Measurements from ENCODE around the gene BCL3.

DNA sequence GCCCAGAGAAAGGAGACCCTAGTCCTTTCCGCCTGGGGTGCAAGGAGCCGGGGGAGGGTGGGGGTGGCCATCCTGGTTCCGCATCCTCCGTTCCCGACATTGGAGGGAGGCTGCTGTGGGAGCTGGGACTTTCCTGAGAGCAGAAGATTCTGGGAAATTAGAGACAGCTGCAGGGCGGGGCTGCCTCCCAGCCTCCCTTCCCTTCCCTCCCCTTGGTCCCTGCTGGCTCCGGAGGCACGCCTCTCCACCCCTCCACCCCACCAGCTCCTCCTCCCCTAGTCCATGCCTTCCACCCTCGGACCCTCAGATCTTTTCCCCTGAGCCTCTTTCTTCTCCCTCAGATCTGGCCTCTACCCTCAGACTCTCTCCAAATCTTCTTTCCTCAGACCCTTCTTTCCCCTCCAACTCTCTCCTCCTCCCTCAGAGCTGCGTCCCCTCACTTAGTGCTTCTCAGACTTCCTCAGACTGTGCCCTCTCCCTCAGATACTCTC lies 3.1 kb upstream of the BCL3 start:
- no peak for TF ChIP-seq POLR2A (IDR thresholded peaks at IDR 0.05)
- TF ChIP-seq, protein P1, sequence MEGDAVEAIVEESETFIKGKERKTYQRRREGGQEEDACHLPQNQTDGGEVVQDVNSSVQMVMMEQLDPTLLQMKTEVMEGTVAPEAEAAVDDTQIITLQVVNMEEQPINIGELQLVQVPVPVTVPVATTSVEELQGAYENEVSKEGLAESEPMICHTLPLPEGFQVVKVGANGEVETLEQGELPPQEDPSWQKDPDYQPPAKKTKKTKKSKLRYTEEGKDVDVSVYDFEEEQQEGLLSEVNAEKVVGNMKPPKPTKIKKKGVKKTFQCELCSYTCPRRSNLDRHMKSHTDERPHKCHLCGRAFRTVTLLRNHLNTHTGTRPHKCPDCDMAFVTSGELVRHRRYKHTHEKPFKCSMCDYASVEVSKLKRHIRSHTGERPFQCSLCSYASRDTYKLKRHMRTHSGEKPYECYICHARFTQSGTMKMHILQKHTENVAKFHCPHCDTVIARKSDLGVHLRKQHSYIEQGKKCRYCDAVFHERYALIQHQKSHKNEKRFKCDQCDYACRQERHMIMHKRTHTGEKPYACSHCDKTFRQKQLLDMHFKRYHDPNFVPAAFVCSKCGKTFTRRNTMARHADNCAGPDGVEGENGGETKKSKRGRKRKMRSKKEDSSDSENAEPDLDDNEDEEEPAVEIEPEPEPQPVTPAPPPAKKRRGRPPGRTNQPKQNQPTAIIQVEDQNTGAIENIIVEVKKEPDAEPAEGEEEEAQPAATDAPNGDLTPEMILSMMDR (IDR thresholded peaks at IDR 0.05), result no peak
